Cortex of kidney (tissue), 1 donor: Measurements from ENCODE around the gene PRTN3.
"Not testable (repeated sequence)": the region's sequence is repeated elsewhere in the genome, so short reads cannot be mapped to it uniquely, and the experiment has no call there.

Source experiments
- DNase-seq: peaks from one replicate; lab custom pipeline; 2025; lab: John Stamatoyannopoulos, UW

The PRTN3 gene

GRCh38 chr19:866769-867300 is 26.0 kb downstream of the PRTN3 start:
- DNase-seq: no peak

GRCh38 chr19:867301-867793 is 26.5 kb downstream of the PRTN3 start:
- DNase-seq: no peak

GRCh38 chr19:867855-868457 is 27.2 kb downstream of the PRTN3 start:
- DNase-seq: no peak

GRCh38 chr19:868458-869244 is 27.9 kb downstream of the PRTN3 start:
- DNase-seq: no peak

- DNase-seq: no peak
Measured at GRCh38 chr19:869245-870177, 28.7 kb downstream of the PRTN3 start.

GRCh38 chr19:870314-870713 is 29.5 kb downstream of the PRTN3 start:
- no peak for DNase-seq

GRCh38 chr19:870963-871401 is 30.2 kb downstream of the PRTN3 start:
- no peak for DNase-seq

- no peak for DNase-seq
Measured at GRCh38 chr19:871446-872265, 30.9 kb downstream of the PRTN3 start.

- DNase-seq: no peak
Measured at GRCh38 chr19:872266-872951, 31.6 kb downstream of the PRTN3 start.

GRCh38 chr19:873084-873483 is 32.3 kb downstream of the PRTN3 start:
- no peak for DNase-seq

- no peak for DNase-seq
Measured at GRCh38 chr19:873561-874041, 32.8 kb downstream of the PRTN3 start.

GRCh38 chr19:875265-875879 is 34.6 kb downstream of the PRTN3 start:
- DNase-seq: no peak

GRCh38 chr19:876089-876488 is 35.3 kb downstream of the PRTN3 start:
- DNase-seq: no peak

- DNase-seq: no peak
Measured at GRCh38 chr19:876780-877314, 36.0 kb downstream of the PRTN3 start.

GRCh38 chr19:877992-878660 is 37.3 kb downstream of the PRTN3 start:
- not testable (repeated sequence) for DNase-seq

- DNase-seq: not testable (repeated sequence)
Measured at GRCh38 chr19:878751-879561, 38.2 kb downstream of the PRTN3 start.

GRCh38 chr19:879711-880438 is 39.1 kb downstream of the PRTN3 start:
- DNase-seq: no peak
